Upper lobe of left lung (tissue), 6 donors: ENCODE data around the gene MOB3B. TPM values are rescaled to one million over a fixed set of nuclear protein-coding genes. Genes with fewer than 3 reads are reported as not detected.

Experiments
- ATAC-seq, 2 donors: fragments of 200-7000 bp; cut with Tn5 transposase; one replicate each; pipeline ENCODE4 v1.9.1; 2022; ENCODE audit warnings: mild to moderate bottlenecking in 2 of 2, moderate library complexity in 2 of 2; ENCODE audit not compliant: low FRiP score in 2 of 2
- DNase-seq, 2 donors: peaks; one replicate each; pipeline ENCODE4 v3.0.0-alpha.2; 2019 to 2020
- H3K27ac ChIP-seq, 4 donors: fragments of 200-600 bp; sonication (generic); one replicate each; pipeline ENCODE4 v1.5.1; 2016 to 2019
- H3K27me3 ChIP-seq, 4 donors: fragments of 200-600 bp; sonication (generic); one replicate each; pipeline ENCODE4 v1.5.1; 2017 to 2019
- H3K36me3 ChIP-seq, 4 donors: fragments of 200-600 bp; sonication (generic); one replicate each; pipeline ENCODE4 v1.5.1; 2016 to 2019
- H3K4me1 ChIP-seq, 4 donors: fragments of 200-600 bp; sonication (generic); one replicate each; pipeline ENCODE4 v1.5.1; 2018 to 2019
- H3K4me3 ChIP-seq, 4 donors: fragments of 200-600 bp; sonication (generic); one replicate each; pipeline ENCODE4 v1.5.1; 2017 to 2019; ENCODE audit warnings: mild to moderate bottlenecking in 2 of 4, moderate library complexity in 1 of 4
- H3K9me3 ChIP-seq, 4 donors: fragments of 200-600 bp; sonication (generic); one replicate each; pipeline ENCODE4 v1.5.1; 2018 to 2019
- EP300 ChIP-seq, 4 donors: sonication (generic); formaldehyde crosslinking; IDR thresholded peaks; one replicate each; pipeline ENCODE4 v1.5.1; 2017; ENCODE audit warnings: antibody characterized with exemption in 4 of 4, control low read depth in 2 of 4
- POLR2A ChIP-seq, 4 donors: fragments of 450-650 bp; IDR thresholded peaks; one replicate each; pipeline ENCODE4 v1.5.1; 2016 to 2017; ENCODE audit warnings: antibody characterized with exemption in 4 of 4, mild to moderate bottlenecking in 2 of 4
- POLR2AphosphoS5 ChIP-seq, 2 donors: sonication (generic); formaldehyde crosslinking; IDR thresholded peaks; one replicate each; pipeline ENCODE4 v1.5.1; 2017; ENCODE audit warnings: antibody characterized with exemption in 2 of 2
- WGBS, 2 donors: methylation state at CpG; one replicate each; pipeline ENCODE4 v1.1.5; 2017 to 2018; 5-methylcytosine and 5-hydroxymethylcytosine counted together
- total RNA-seq, 6 donors: library from RNA; depleted of rRNA in 4 of 6; stranded (reverse); fragments of >200 nt in 4 of 6; gene quantifications; one replicate each; pipeline versions ENCODE4 v1.1.0 to v1.2.1, GENCODE V29; 2016 to 2021
- TF ChIP-seq, protein P1 (sequence below), 6 experiments: fragments of 450-650 bp in 4 of 6; fragments of 200-600 bp in 2 of 6; sonication (generic) in 2 of 6; IDR thresholded peaks; one replicate each; pipeline ENCODE4 v1.5.1; 2016 to 2019; ENCODE audit warnings: antibody characterized with exemption in 6 of 6
- donor health status: DM: no; HTN: no; CAD: no; lungs with moderate emphysema.
- donor health status: DM: no; HTN: yes; CAD: no; lungs with severe emphysema.

MOB3B gene
- total RNA-seq, 6 donors from 2014 or later = 4.2 to 20.7 (median 8.3) TPM

- Histone ChIP-seq H3K4me3 (no peak overlapping the region), H3K27me3 (no peaks in the 10 kb centered on the region), H3K36me3 (no peaks in the 10 kb centered on the region), H3K27ac (no peak overlapping the region), H3K9me3 (no peaks in the 10 kb centered on the region), H3K4me1 (no peaks in the 10 kb centered on the region)
- ATAC-seq = no peak
- TF ChIP-seq EP300 (IDR thresholded peaks at IDR 0.05) (no peak), POLR2AphosphoS5 (IDR thresholded peaks at IDR 0.05) (no peak), POLR2A (IDR thresholded peaks at IDR 0.05) (no peak)
- TF ChIP-seq, protein P1, sequence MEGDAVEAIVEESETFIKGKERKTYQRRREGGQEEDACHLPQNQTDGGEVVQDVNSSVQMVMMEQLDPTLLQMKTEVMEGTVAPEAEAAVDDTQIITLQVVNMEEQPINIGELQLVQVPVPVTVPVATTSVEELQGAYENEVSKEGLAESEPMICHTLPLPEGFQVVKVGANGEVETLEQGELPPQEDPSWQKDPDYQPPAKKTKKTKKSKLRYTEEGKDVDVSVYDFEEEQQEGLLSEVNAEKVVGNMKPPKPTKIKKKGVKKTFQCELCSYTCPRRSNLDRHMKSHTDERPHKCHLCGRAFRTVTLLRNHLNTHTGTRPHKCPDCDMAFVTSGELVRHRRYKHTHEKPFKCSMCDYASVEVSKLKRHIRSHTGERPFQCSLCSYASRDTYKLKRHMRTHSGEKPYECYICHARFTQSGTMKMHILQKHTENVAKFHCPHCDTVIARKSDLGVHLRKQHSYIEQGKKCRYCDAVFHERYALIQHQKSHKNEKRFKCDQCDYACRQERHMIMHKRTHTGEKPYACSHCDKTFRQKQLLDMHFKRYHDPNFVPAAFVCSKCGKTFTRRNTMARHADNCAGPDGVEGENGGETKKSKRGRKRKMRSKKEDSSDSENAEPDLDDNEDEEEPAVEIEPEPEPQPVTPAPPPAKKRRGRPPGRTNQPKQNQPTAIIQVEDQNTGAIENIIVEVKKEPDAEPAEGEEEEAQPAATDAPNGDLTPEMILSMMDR (IDR thresholded peaks at IDR 0.05) = no peak
- WGBS, 2 donors = 94 to 96% methylated on average over 2 of the region's 2 CpGs
- DNase-seq = no peak
These were observed 11.6 kb downstream of the MOB3B start for GRCh38 chr9:27518006-27518405.

DNA sequence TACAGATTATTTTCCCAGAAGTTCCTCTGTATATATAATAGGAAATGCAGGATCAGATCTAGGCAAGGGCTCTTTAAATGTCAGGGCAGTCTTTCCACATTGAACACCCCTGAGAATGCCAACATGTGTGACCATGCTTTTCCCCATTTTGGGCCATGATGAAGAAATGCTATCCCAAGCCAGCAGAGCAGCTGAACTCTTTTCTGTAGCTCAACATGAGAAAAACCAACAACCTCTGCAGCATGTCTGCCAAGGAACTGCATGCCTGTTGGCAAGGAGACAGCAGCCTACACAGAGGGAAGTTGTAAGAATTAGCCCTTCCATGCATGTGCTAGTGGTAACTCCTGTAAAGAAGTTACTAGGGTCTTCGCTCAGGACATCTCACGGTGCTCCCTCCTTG is 15.1 kb downstream of the MOB3B start:
- ATAC-seq = peak in 1 of 2 donors; percentile 36
- H3K4me1 ChIP-seq = no peaks in the 10 kb centered on the region
- DNase-seq = no peak
- H3K27me3 ChIP-seq = no peaks in the 10 kb centered on the region
- H3K4me3 ChIP-seq = no peak overlapping the region
- 92 to 93% methylated on average over 2 of the region's 2 CpGs for WGBS, 2 donors
- H3K36me3 ChIP-seq = no peaks in the 10 kb centered on the region
- H3K9me3 ChIP-seq = no peaks in the 10 kb centered on the region
- no peak overlapping the region for H3K27ac ChIP-seq
- no peak for TF ChIP-seq POLR2A (IDR thresholded peaks at IDR 0.05)
- no peak for TF ChIP-seq EP300 (IDR thresholded peaks at IDR 0.05)
- TF ChIP-seq POLR2AphosphoS5 (IDR thresholded peaks at IDR 0.05) = no peak
- TF ChIP-seq, protein P1 (IDR thresholded peaks at IDR 0.05) = no peak

DNA sequence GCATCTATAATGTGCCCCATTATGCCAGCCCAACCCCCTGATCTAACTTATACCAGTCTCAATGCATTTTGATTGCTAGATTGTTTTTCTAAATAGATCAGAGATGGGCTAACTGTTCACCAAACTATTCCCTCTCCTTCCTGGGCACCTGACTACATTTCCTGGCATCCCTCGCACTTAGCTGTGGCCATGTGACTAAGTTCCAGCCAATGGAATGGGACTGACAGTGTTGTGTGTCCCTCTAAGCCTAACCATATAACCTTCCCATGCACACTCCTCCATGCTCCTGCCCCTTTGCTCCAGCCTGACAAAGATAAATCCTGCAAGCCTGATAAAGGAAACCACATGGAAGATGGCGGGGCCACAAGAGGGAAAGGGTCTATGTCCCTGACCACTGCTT is 17.8 kb downstream of the MOB3B start:
- H3K4me3 ChIP-seq = no peak overlapping the region
- TF ChIP-seq POLR2A (IDR thresholded peaks at IDR 0.05) = no peak
- TF ChIP-seq, protein P1 (IDR thresholded peaks at IDR 0.05) = no peak
- no peak for TF ChIP-seq EP300 (IDR thresholded peaks at IDR 0.05)
- TF ChIP-seq POLR2AphosphoS5 (IDR thresholded peaks at IDR 0.05) = no peak
- H3K4me1 ChIP-seq = no peaks in the 10 kb centered on the region
- H3K36me3 ChIP-seq = no peaks in the 10 kb centered on the region
- 82 to 89% methylated on average over 2 of the region's 2 CpGs for WGBS, 2 donors
- no peak overlapping the region for H3K27ac ChIP-seq
- no peak for DNase-seq
- H3K9me3 ChIP-seq = no peaks in the 10 kb centered on the region
- no peak for ATAC-seq
- no peaks in the 10 kb centered on the region for H3K27me3 ChIP-seq

DNA sequence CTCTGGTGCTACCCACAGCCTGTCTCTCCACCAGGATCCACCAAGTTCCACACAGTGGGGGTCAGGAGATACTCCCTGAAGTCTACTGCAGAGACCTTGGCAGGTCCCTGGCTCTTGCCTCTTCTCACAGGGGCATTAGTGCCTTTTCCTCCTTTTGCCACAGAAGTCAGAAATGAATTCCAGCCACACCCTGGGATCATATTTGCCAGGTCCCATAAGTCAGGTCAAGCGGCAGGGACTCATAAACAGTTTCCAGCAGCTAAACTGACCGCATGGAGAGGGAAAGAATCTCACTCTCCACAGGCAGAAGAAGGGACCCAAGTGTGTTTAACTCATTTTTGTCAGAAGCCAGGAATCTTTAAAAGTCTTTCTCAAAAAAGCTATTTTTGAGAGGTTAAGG is 18.8 kb downstream of the MOB3B start:
- no peaks in the 10 kb centered on the region for H3K4me1 ChIP-seq
- H3K9me3 ChIP-seq = no peaks in the 10 kb centered on the region
- H3K27me3 ChIP-seq = no peaks in the 10 kb centered on the region
- no peak overlapping the region for H3K27ac ChIP-seq
- WGBS, 2 donors = 81 to 89% methylated on average over 2 of the region's 2 CpGs
- no peak overlapping the region for H3K4me3 ChIP-seq
- TF ChIP-seq POLR2A (IDR thresholded peaks at IDR 0.05) = no peak
- TF ChIP-seq, protein P1 (IDR thresholded peaks at IDR 0.05) = no peak
- no peak for TF ChIP-seq EP300 (IDR thresholded peaks at IDR 0.05)
- TF ChIP-seq POLR2AphosphoS5 (IDR thresholded peaks at IDR 0.05) = no peak
- DNase-seq (no peak), ATAC-seq (no peak)
- H3K36me3 ChIP-seq = no peaks in the 10 kb centered on the region

DNA sequence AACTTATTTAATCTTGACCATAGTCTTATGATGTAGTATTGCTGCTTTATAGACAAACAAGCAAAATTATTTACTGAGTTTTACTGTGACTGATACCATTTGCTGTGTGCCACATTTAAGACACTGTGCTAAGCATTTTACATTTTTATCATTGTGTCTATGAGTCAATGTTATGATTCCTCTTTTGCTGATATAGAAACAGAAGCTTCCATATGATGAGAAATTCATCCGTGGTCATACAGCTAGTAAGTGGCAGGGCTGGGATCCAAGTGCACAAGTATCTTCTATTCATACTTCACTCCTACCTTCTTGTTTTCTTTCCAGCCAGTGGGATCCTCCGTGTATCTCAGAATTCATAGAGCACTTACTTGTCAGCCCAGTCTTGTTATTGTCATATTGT is 22.6 kb downstream of the MOB3B start:
- TF ChIP-seq, protein P1 (IDR thresholded peaks at IDR 0.05) = no peak
- TF ChIP-seq POLR2AphosphoS5 (IDR thresholded peaks at IDR 0.05) (no peak), EP300 (IDR thresholded peaks at IDR 0.05) (no peak), POLR2A (IDR thresholded peaks at IDR 0.05) (no peak)
- Histone ChIP-seq H3K4me3 (no peak overlapping the region), H3K36me3 (no peaks in the 10 kb centered on the region), H3K9me3 (no peaks in the 10 kb centered on the region), H3K27me3 (no peaks in the 10 kb centered on the region), H3K27ac (no peak overlapping the region), H3K4me1 (no peaks in the 10 kb centered on the region)
- ATAC-seq (no peak), DNase-seq (no peak)
- WGBS, 2 donors = 44 to 47% methylated on average over 2 of the region's 2 CpGs
